Heart left ventricle (tissue), 16 donors: ENCODE measurements around the gene PTHLH. TPM values are rescaled to one million over a fixed set of nuclear protein-coding genes. Genes with fewer than 3 reads are reported as not detected.
A peak's percentile ranks its signal among the peaks of the same experiment; 100 is the strongest.

Experiments
- ATAC-seq, 4 donors: fragments of 200-7000 bp; cut with Tn5 transposase; one replicate each; pipeline ENCODE4 v1.9.1; 2020 to 2022; ENCODE audit warnings: moderate library complexity in 4 of 4, mild to moderate bottlenecking in 3 of 4, moderate number of reproducible peaks in 1 of 4
- DNase-seq, 5 donors: peaks; one replicate each; pipeline ENCODE4 v3.0.0-alpha.2; 2020
- H3K27ac ChIP-seq, 12 donors: fragments of 200-600 bp; sonication (generic) in 4 of 12; one replicate each; pipeline versions ENCODE4 v1.5.0 to v1.8.0; 2016 to 2022; ENCODE audit warnings: mild to moderate bottlenecking in 2 of 12
- H3K27me3 ChIP-seq, 9 donors: fragments of 200-600 bp; sonication (generic) in 2 of 9; one replicate each; pipeline versions ENCODE4 v1.5.1 to v1.8.0; 2016 to 2022; ENCODE audit warnings: mild to moderate bottlenecking in 3 of 9
- H3K36me3 ChIP-seq, 9 donors: fragments of 200-600 bp; sonication (generic) in 2 of 9; one replicate each; pipeline versions ENCODE4 v1.5.0 to v1.8.0; 2018 to 2022; ENCODE audit warnings: mild to moderate bottlenecking in 2 of 9
- H3K4me1 ChIP-seq, 12 donors: fragments of 200-600 bp; sonication (generic) in 4 of 12; one replicate each; pipeline versions ENCODE4 v1.5.0 to v1.8.0; 2016 to 2022; ENCODE audit warnings: mild to moderate bottlenecking in 3 of 12
- H3K4me3 ChIP-seq, 12 donors: fragments of 200-600 bp; sonication (generic) in 4 of 12; one replicate each; pipeline versions ENCODE4 v1.5.0 to v1.8.0; 2017 to 2022; ENCODE audit warnings: mild to moderate bottlenecking in 9 of 12, moderate library complexity in 4 of 12
- H3K9me3 ChIP-seq, 12 donors: fragments of 200-600 bp; sonication (generic) in 4 of 12; one replicate each; pipeline versions ENCODE4 v1.5.0 to v1.8.0; 2016 to 2022; ENCODE audit warnings: mild to moderate bottlenecking in 1 of 12
- CTCF ChIP-seq, 12 donors: fragments of 200-600 bp; sonication (generic) in 4 of 12; IDR thresholded peaks; one replicate each; pipeline versions ENCODE4 v1.5.0 to v1.8.0; 2018 to 2022; ENCODE audit warnings: antibody characterized with exemption in 12 of 12, mild to moderate bottlenecking in 5 of 12
- POLR2A ChIP-seq, 2 donors: fragments of 450-650 bp; IDR thresholded peaks; one replicate each; pipeline ENCODE4 v1.6.1; 2017; ENCODE audit warnings: antibody characterized with exemption in 2 of 2, mild to moderate bottlenecking in 2 of 2, moderate library complexity in 2 of 2
- WGBS, 4 donors: extraction: QIAGEN DNeasy Blood & Tissue Kit in 2 of 4; methylation state at CpG; one replicate each; pipeline versions ENCODE4 v1.1.5 to v1.1.7; 2013 to 2018; 5-methylcytosine and 5-hydroxymethylcytosine counted together
- intact Hi-C, 10 donors: fragments of 100-400 bp; cut with DNase I; formaldehyde crosslinking; loops; one replicate each; pipeline versions ENCODE4 v1.11.1 to v1.14.2; 2022
- polyA plus RNA-seq, 2 donors: library from polyadenylated mRNA; stranded (reverse); fragments of 200-250 nt; gene quantifications; one replicate each; pipeline ENCODE4 v1.2.3, GENCODE V29; 2013
- total RNA-seq, 9 donors: library from RNA; depleted of rRNA in 2 of 9; stranded (reverse); fragments of >200 nt in 2 of 9; fragmentation: NEBNext Ultra II Directional in 3 of 9; extraction: Animal tissue kit (Norgen Biotek cat#: 25700) in 3 of 9; gene quantifications; one replicate each; pipeline versions ENCODE4 v1.1.0 to v1.2.4, GENCODE V29; 2016 to 2023
- donor health status: ischemic (EF 13 %, LVEDD 7.1; RV severe dilation, severe dysfunction).
- donor health status: healthy with polysubstance abuse.
- donor health status: DM: no; HTN: yes; CAD: no.
- donor health status: DM: no; HTN: no; CAD: no.
- donor health status: ischemic (EF 25% LVEDD 6.9; RV normal size, moderate dysfunction).
- donor health status: ischemic (EF 25% LVEDD 5.7; RV mildly dilated, moderate dysfunction).
- donor health status: healthy.
- donor health status: DM: yes; HTN: yes; CAD: no.
- donor health status: ischemic (EF 35%, LVEDD 5.7; RV mildly dilated, moderate dysfunction).
- donor health status: nonischemic (EF 11% LVEDD 7.7; RV severe dilation, severe dysfunction).
- donor health status: DM: yes; HTN: yes; CAD: no.
- donor health status: PGD.
- donor health status: ischemic (EF 29% LVEDD 5.4; RV normal size, mild dysfunction).
- donor health status: nonischemic (EF 23%, LVEDD 6.1; RV moderate dilation, normal function).

The PTHLH gene
- total and polyA plus RNA-seq, 11 donors, result 0.25 to 3.7 (median 1.1) TPM

DNA sequence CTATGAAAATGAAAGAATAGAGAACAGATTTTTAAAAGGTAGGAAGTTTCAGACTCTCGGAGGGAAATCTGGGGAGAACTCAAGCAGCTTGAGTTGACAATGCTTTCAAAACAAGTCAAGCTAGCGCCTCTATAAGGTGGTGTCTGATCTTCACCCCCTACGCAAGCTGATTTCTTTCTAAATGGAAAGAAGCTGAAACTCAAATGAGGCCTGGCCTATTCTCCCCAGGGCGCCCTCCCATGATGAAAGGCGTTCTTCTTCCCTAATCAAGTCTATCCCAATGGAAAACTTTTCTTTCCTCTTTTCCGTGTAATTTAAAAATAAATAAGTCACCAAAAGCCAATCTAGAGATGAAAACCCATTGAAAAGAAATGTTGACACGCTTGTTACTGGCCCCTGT lies 20.6 kb downstream of the PTHLH start:
- 63 to 80% (median 74%) methylated on average over 7 of the region's 7 CpGs for WGBS, 4 donors
- no peak overlapping the region for H3K27ac ChIP-seq
- H3K4me1 ChIP-seq, result no peaks in the 10 kb centered on the region
- DNase-seq (no peak), ATAC-seq (no peak)
- H3K4me3 ChIP-seq, result no peak overlapping the region
- intact Hi-C loops, result no loop called here
- no peaks in the 10 kb centered on the region for H3K36me3 ChIP-seq
- no peaks in the 10 kb centered on the region for H3K27me3 ChIP-seq
- TF ChIP-seq POLR2A (IDR thresholded peaks at IDR 0.05), result no peak
- no peak for TF ChIP-seq CTCF (IDR thresholded peaks at IDR 0.05)
- H3K9me3 ChIP-seq, result no peaks in the 10 kb centered on the region

DNA sequence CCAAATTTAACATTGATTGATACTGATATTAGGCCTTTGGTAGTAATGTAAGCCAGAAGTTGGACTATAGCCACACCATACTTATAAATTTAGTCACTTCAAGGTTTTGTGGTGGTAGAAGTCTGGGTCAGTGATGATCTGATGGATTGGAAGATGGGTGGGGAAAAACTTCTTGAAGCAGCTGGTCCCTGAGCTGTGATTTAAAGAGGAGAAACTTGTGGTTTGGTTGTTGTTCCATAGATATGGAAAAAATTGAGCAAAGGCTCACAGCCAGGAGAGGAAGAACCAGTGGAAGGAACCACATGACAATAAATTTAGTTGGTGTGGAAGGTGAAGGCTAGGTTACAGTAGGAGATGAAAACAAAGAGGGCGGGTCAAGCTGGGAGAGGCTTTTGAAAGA lies 26.1 kb downstream of the PTHLH start:
- H3K4me3 ChIP-seq, result no peak overlapping the region
- ATAC-seq, result no peak
- H3K36me3 ChIP-seq, result no peaks in the 10 kb centered on the region
- H3K4me1 ChIP-seq, result no peaks in the 10 kb centered on the region
- TF ChIP-seq CTCF (IDR thresholded peaks at IDR 0.05) (no peak), POLR2A (IDR thresholded peaks at IDR 0.05) (no peak)
- no peaks in the 10 kb centered on the region for H3K27me3 ChIP-seq
- H3K27ac ChIP-seq, result no peak overlapping the region
- 84 to 93% (median 90%) methylated on average over 1 of the region's 1 CpG for WGBS, 4 donors
- H3K9me3 ChIP-seq, result no peaks in the 10 kb centered on the region
- intact Hi-C loops, result loop anchor here in 3 of 10 donors (10.0 kb wide), 2 partner anchors 122 to 928 kb away; no protein-coding TSS in a partner anchor
- no peak for DNase-seq

- intact Hi-C loops, result loop anchor here in 9 of 10 donors (2.0 to 10.0 kb wide), 5 partner anchors 116 to 934 kb away; no protein-coding TSS in a partner anchor
- Histone ChIP-seq H3K9me3 (no peaks in the 10 kb centered on the region), H3K27ac (no peak overlapping the region), H3K4me3 (no peak overlapping the region), H3K27me3 (no peaks in the 10 kb centered on the region), H3K4me1 (no peaks in the 10 kb centered on the region), H3K36me3 (no peaks in the 10 kb centered on the region)
- DNase-seq, result peak; percentile 53 to 66 (median 62)
- TF ChIP-seq CTCF (IDR thresholded peaks at IDR 0.05), result peak; percentile 65 to 86 (median 78)
- TF ChIP-seq POLR2A (IDR thresholded peaks at IDR 0.05), result no peak
- peak in 3 of 4 donors; percentile 50 to 84 (median 73) for ATAC-seq
- WGBS, 4 donors, result 34 to 42% (median 37%) methylated on average over 4 of the region's 4 CpGs
These were observed 31.7 kb downstream of the PTHLH start for GRCh38 chr12:27940756-27941402.

DNA sequence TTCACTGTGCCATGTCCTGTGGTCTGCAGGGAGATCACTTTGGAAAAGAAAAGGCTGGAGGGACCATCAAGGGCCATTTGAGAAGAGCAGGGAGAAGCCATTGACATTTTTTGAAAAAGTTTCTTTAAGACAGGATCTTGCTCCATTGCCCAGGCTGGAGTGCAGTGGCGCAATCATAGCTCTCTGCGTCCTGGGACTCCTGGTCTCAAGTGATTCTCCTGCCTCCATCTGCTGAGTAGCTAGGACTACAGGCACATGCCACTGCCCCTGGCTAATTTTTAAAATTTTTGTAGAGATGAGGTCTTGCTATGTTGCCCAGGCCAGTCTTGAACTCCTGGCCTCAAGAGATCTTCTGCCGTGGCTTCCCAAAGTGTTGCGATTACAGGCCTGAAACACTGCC lies 32.3 kb downstream of the PTHLH start:
- DNase-seq (no peak), ATAC-seq (no peak)
- no peaks in the 10 kb centered on the region for H3K9me3 ChIP-seq
- intact Hi-C loops, result loop anchor here in 9 of 10 donors (2.0 to 10.0 kb wide), 5 partner anchors 115 to 935 kb away; no protein-coding TSS in a partner anchor
- H3K27me3 ChIP-seq, result no peaks in the 10 kb centered on the region
- TF ChIP-seq CTCF (IDR thresholded peaks at IDR 0.05), result no peak
- TF ChIP-seq POLR2A (IDR thresholded peaks at IDR 0.05), result no peak
- 93 to 95% (median 95%) methylated on average over 4 of the region's 4 CpGs for WGBS, 4 donors
- no peak overlapping the region for H3K27ac ChIP-seq
- no peaks in the 10 kb centered on the region for H3K36me3 ChIP-seq
- no peak overlapping the region for H3K4me3 ChIP-seq
- H3K4me1 ChIP-seq, result no peaks in the 10 kb centered on the region
